Kidney capillary endothelial cell (primary cell): ENCODE measurements around the gene UBE2D4.
"Not testable (repeated sequence)": the region's sequence is repeated elsewhere in the genome, so short reads cannot be mapped to it uniquely, and the experiment has no call there.

ENCODE experiments used
- DNase-seq: peaks from one replicate; pipeline ENCODE4 v3.0.0-alpha.2; 2018; ENCODE audit warnings: low spot score

UBE2D4 gene

DNA sequence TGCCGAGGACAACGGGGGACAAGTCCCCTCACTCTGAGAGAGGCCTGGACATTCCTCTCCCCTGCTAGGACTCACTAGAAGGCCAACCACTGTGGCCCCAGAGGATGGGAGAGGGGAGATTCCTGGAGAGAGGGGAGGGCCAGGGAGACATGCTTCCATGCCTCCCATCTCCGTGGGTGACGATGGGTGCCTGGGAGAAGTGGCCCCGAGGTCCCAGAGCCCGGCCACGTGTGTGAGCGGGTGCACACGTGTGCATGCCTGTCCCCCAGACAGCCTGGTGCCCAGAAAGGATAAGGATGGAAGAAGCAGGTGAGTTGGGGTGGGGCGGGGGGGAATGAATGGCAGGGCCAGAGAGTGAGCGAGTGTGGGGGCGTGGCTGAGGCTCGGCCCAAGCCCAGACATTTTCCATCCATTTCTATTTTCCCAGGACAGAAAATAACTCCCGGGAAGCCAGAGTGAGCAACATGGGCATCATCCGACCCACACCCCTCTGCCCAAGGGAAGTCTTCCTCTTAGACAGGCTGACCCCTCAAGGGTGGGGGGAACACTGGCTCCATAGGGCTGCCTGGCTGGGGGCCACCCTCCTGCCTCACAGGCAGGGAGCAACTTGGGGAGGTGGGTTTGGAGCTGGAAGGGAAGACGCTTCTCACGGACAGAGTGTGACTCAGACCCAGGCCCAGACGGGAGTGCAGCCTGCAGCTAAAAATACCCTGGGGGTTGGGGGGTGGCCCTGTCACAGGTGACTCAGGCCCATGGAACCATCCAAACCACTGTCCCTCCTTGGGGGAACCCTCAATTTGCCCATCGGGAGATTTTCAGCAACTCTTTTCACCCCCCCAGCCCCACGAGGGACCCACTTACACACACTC is 42.2 kb downstream of the UBE2D4 start:
- not testable (repeated sequence) for DNase-seq

DNA sequence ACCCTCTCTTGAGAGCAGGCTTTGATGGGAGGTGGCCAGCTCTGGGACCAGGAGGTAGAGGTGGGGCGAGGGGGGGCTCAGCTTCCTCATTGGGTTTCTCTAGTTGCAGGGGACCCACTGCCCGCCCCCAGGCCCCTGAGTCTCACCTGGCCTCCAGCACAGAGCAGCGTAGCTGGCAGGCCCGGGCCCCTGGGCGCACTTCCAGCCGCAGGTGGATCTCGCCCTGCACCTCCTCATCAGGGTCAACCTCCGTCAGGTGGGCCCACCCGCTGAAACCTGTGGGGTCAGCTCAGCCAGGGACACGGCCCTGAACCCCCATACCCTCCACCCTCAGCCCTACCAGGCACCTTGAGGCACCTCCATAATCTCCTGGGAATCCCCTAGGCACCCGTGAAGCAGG is 43.4 kb downstream of the UBE2D4 start:
- not testable (repeated sequence) for DNase-seq

DNA sequence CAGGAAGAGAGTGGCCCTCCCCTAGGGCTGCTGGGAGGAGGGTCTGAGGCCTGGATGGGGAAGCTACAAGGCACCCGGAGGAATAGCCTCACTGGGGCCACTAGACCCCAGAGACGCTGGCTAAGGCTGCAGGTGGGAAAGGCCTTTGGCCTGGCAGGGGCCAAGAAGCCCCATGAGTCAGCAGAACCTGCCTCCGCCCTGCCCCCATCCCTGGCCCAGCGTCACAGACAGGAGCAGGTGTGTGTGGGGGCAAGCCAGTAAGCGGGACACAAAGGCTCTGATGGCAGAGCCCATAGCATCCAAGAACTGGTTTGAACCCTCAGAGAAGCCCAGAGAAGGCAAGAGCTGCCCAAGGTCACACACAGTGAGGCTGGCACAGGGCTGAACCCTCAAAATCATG is 44.5 kb downstream of the UBE2D4 start:
- DNase-seq = not testable (repeated sequence)

DNA sequence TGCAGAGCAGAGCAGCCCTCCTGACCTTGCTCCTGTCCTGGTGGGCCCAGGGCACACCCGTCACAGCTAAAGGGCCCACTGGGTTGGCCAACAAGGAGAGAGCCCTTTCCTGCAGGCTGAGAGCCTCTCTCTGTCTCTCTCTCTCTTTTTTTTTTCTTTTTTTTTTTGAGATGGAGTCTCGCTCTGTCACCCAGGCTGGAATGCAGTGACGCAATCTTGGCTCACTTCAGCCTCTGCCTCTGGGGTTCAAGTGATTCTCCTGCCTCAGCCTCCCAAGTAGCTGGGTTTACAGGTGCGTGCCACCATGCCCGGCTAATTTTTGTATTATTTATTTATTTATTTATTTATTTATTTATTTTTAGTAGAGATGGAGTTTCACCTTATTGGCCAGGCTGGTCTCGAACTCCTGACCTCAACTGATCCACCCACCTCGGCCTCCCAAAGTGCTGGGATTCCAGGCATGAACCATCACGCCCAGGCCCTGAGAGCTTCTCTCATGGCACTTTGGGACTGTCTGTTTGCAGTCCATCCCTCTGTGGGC is 47.9 kb downstream of the UBE2D4 start:
- DNase-seq = not testable (repeated sequence)

DNA sequence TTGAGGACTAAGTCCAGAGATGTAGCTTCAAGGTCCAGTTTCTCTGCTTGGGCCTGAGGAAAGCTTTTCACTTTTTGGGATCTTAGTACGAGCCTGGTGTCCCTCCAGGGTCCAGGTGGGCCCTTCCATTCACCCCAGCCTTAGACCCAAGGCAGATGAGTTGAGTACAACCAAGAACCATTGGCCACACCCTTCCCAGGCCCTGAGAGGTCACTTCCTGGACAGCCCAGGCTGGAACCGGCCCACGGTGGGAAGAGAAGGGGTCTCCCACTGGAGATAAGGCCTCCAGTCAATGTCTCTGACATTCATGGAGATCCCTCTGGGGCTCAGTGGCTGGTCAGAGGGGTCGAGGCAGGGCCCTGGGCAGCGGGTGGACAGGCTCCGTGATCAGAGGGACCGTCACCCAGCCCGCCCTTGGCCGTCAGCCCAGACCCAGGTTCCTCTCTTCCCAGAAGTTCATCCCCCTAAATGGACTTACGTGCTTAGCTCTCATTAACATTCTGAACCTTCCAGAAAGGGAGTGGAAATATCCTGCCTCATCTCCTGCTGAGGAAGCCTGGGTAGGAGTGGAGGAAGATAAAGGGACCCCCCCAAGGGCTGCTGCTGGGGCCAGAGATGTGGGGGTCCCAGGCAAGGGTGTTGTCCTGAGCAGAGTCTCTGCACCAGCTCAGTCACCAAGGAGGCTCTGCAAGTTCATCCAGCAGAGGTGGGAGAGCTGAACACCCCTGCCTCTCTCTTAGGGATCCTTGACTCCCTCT is 48.7 kb downstream of the UBE2D4 start:
- not testable (repeated sequence) for DNase-seq

DNA sequence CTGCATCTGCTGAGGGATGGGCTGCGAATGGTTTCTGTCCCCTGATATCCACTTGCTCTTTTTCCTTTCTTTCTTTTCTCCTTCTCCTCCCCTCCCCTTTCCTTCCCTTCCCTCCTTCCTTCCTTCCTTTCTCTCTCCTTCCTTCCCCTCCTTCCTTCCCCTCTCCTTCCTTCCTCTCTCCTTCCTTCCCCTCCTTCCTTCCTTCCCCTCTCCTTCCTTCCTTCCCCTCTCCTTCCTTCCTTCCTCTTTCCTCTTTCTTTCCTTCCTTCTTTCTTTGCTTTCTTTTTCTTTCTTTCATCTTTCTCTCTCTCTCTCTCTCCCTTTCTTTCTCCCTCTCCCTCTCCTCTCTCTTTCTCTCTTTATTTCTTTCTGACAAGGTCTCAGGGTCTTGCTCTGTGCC is 51.3 kb downstream of the UBE2D4 start:
- no peak for DNase-seq

DNA sequence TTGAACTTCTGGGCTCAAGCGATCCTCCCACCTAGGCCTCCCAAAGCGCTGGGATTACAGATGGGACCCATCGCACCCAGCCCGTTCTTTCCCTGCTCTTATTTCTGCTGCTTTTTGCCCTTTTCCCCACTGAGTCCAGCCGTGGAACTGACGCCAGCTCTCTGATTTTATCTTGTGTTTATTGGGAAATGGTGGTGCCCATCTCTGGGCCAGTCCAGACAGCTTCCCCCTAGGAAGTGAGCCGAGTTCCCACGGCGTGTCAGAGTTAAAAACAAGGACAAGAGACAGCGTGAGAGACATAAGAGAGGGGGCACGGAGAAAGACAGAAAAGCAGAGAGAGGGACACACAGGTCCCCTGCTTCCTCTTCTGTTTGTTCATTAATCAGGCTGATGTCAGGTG is 51.9 kb downstream of the UBE2D4 start:
- DNase-seq = not testable (repeated sequence)

DNA sequence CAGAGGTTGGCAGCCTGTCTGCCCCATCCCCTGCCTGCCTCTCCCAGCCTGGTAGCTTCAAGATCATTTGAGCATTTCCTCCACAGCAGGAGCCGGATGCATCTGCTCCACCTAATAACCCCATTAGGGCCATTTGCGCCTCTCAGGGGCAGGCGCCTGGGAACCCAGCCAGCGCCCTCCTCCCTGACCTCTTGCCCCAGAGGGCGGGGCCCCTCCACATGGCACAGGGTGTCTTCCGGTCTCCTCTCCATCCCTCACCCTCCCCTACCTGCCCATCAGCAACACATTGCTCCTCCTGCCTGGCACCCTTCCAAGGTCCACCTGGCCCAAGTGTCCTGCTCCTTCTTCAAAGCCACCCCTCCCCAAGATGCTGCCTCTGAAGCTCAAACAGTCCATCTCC is 56.6 kb downstream of the UBE2D4 start:
- DNase-seq = not testable (repeated sequence)

DNA sequence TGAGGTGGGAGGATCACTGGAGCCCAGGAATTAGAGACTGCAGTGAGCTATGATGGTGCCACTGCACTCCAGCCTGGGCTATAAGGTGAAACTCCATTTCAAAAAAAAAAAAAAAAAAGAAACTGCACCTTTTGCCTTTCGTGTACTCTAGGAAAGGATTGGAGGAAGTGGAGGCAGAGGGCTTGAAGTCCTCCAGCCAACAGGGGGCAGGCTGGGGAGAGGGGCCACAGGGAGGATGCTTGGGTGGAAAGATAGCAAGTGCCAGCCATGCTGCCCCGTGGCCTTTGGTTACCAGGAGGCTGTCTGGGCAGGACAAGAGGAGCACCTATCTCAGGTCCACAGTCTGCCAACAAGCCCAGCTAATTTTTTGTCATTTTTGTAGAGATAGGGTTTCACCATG is 57.5 kb downstream of the UBE2D4 start:
- not testable (repeated sequence) for DNase-seq

DNA sequence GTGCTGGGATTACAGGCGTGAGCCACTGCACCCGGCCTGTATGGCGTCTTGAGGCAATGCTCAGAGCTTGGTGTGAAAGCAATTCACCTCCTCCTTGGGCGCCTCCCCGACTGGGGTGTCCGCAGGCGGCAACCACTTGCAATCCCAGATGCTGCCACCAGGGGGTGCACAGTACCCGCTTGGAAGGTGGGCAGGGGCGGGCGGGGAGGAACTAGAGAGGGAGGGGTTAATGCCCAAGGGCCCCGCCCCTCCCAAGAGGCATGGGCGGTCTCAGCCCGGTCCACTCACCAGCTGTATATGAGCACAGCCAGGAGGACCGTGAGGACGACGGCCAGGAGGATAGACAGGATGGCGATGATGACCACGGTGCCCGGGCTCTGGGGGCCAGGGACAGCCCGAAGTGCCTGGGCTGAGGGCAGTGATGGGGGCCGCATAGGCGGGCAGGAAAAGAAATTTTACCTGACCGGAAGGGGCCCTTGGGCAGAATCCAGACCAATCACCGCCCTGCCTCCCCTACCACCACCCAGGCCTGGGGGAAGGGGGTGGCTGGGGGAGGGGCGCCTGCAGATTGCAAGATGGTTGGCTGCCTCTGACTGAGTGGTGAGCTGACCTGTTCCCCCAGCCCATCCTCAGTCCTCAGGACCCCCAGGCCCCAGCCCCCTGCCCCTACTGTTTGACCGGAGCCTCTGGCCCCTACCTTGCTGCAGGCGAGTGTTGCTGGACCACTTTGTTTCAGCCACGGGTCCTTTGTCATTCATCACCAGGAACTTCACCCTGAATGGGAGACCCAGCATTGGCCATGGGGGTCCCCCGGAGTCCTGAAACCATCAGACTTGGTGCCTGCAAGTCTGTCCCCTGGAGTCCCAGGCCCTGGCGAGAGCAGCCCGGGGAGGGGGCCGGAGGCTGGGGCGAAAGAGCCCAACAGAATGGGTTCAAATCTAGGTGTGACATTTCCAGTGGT is 59.9 kb downstream of the UBE2D4 start:
- DNase-seq = peak; percentile 21

DNA sequence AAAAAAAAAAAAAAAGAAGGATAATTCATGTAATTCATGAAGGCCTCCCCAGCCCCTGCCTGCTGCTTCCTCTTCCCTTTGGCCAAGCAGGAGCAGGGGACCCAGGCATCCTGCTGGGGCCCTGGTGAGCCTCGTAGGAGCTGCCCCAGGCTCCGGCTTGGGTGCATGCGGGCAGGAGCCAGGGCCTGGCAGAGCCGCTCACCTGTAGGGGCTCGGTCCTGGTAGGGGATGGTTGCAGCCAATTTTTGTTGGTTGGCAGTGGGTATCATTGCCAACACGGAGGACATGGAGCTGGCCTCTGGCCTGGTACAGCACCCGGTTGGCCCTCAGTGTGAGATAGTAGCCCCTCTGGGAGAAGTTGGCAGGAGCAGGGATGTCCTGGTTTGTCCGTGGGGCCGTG is 61.2 kb downstream of the UBE2D4 start:
- not testable (repeated sequence) for DNase-seq

DNA sequence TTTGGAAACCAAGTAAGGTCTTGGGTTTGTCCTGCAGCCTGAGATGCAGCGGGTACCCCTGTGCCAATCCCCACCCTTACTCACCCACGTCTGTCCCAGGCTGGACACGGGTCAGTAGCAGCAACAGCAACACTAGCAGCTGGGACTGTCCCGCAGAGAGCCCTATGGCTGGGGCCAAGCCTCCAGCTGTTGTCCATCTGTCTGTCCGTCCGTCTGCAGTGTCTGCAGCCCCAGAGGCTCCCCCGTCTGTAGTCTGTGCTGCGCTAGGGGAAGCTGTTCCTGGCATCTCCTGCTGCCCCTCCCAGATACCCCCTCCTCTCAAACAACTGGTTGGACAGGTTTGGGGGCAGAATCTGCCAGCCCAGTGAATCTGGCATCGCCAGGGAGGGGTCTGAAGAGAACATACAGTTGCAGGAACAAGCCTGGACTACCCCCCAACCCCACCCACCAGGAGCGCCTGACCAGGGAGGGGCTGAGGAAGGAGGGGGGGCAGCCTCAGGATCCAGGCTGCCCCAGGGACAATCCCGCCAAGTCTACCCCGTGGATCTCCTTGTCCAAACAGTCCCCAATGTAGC is 63.9 kb downstream of the UBE2D4 start:
- not testable (repeated sequence) for DNase-seq

DNA sequence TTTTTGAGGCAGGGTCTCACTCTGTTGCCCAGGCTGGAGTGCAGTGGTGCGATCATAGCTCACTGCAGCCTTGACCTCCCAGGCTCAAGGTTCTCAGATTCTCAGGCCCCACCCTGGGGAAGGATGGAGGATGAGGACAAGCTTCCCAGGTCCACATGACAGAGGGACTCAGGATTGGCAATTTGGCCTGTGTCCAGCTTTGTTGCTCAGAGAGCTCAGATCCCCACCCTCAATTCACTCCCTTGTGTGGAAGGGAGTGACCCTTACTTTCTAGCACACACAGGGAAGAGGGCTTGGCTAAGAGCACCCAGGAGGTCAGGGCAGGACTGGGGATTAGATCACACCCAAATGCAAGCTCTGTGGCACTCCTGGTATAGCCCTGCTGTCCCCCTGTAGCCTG is 64.6 kb downstream of the UBE2D4 start:
- DNase-seq = not testable (repeated sequence)

DNA sequence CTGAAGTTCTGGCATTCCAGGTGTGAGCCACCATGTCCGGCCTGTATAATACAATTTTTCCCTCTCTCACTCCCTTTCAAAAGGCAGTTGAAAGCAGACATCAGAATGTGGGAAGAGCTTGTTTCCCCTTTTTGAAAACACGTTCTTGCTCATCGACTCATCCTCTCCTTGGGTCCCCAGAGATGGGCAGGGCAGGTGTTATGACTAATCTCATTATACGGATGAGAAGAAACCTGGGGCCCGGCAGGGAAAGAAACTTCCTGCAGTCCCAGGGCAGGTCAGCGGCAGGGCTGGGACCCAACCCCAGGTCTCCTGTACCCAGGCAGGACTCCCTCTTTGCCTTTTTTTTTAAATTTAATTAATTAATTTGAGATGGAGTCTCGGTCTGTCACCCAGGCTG is 66.7 kb downstream of the UBE2D4 start:
- not testable (repeated sequence) for DNase-seq

DNA sequence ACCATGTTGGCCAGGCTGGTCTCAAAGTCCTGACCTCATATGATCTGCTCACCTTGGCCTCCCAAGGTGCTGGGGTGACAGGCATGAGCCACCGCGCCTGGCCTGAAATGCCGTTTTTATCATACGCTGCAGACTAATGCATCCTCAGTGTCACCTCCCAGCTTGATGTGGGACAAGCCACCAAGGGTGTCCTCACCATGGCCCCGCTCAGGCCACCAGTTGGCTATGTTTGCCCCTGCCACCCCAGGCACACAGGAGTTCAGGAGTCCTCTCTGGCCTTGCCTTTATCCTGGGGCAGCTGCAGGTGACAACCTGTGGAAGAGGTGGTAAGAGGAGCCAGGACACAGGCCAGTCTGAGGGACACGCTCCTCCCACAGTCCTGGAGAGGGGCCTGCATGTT is 68.4 kb downstream of the UBE2D4 start:
- not testable (repeated sequence) for DNase-seq

DNA sequence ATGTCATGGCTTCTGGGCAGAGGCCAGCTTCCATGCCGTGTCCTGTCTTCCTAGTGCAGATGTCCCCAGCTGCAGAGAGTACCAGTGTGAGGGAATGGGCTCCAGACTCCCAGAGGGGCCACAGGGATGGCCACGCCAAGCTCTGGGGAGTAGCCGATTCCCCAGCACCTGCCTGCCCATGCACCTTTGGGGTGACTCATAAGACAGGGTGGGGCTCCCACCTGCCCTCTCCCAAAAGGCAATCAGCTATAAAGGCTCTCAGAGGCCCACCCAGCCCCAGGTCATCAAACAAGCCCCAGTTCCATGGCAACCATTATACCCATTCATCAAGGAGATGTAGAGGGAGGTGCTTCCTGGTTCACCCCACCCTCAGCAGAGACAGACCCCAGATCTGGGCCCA is 71.3 kb downstream of the UBE2D4 start, which contains the start of gene SPDYE1:
Gene SPDYE1, plus strand, starts transcription at position 366 of the 400 bp plus-strand sequence. CDS start 2,053 bp downstream, outside the sequence.
- not testable (repeated sequence) for DNase-seq
